SU-DHL-6 (cell line): Measurements from ENCODE around the gene HNRNPLL.

Experiments
- H2AFZ ChIP-seq: fragments of 200-600 bp; sonication (generic); 2 replicates; pipeline ENCODE4 v1.6.1; 2014; ENCODE audit warnings: low read depth, mild to moderate bottlenecking, moderate library complexity, mixed read lengths, antibody characterized with exemption, low read length; ENCODE audit not compliant: severe bottlenecking
- H3F3A ChIP-seq: fragments of 200-600 bp; shearing (Covaris generic); 2 replicates; pipeline ENCODE4 v1.6.0; 2016; ENCODE audit warnings: antibody characterized with exemption, mild to moderate bottlenecking; ENCODE audit not compliant: insufficient read depth
- H3K27ac ChIP-seq: fragments of 200-600 bp; sonication (generic); 2 replicates; pipeline ENCODE4 v1.5.1; 2016; ENCODE audit warnings: low read depth, mild to moderate bottlenecking, low read length, moderate library complexity, mixed read lengths
- H3K27me3 ChIP-seq: fragments of 200-600 bp; sonication (generic), shearing (Covaris generic); 2 replicates; pipeline ENCODE4 v1.6.0; 2014; ENCODE audit warnings: mild to moderate bottlenecking, low read length
- H3K36me3 ChIP-seq: fragments of 200-600 bp; sonication (generic); 2 replicates; pipeline ENCODE4 v1.6.1; 2014; ENCODE audit warnings: mild to moderate bottlenecking, low read length, mixed read lengths
- H3K4me2 ChIP-seq: fragments of 300-600, 200-600 bp; shearing (Covaris generic), sonication (generic); 2 replicates; pipeline ENCODE4 v1.6.0; 2014; ENCODE audit warnings: low read length, low read depth, mild to moderate bottlenecking; ENCODE audit not compliant: poor library complexity, severe bottlenecking
- H3K4me3 ChIP-seq: fragments of 200-600 bp; sonication (generic); 2 replicates; pipeline ENCODE4 v1.5.1; 2014; ENCODE audit warnings: antibody characterized with exemption, low read length, mild to moderate bottlenecking, mixed read lengths; ENCODE audit not compliant: insufficient read depth, poor library complexity, severe bottlenecking
- H3K79me2 ChIP-seq: fragments of 200-600 bp; sonication (generic); 2 replicates; pipeline ENCODE4 v1.6.1; 2014; ENCODE audit warnings: mild to moderate bottlenecking, low read length, moderate library complexity; ENCODE audit not compliant: insufficient read depth
- H3K9ac ChIP-seq: fragments of 200-600 bp; sonication (generic); 2 replicates; pipeline ENCODE4 v1.7.0; 2014; ENCODE audit warnings: mild to moderate bottlenecking, low read length
- H3K9me2 ChIP-seq: fragments of 200-600 bp; sonication (generic); replicated peaks from 2 replicates; pipeline ENCODE4 v1.6.1; 2014; ENCODE audit warnings: low read length; ENCODE audit not compliant: insufficient read depth
- H3K9me3 ChIP-seq: fragments of 200-600 bp; sonication (generic); 2 replicates; pipeline ENCODE4 v1.6.1; 2014; ENCODE audit warnings: low read length, mixed read lengths; ENCODE audit not compliant: insufficient read depth
- H4K20me1 ChIP-seq: fragments of 200-600 bp; sonication (generic); 2 replicates; pipeline ENCODE4 v1.6.1; 2014; ENCODE audit warnings: low read depth, mild to moderate bottlenecking, antibody characterized with exemption, low read length, moderate library complexity, mixed read lengths
- EZH2phosphoT487 ChIP-seq: fragments of 200-600 bp; sonication (generic), shearing (Covaris generic); conservative IDR thresholded peaks from 2 replicates; pipeline ENCODE4 v1.6.1; 2018; ENCODE audit warnings: mild to moderate bottlenecking, antibody characterized with exemption, low read length, moderate library complexity, mixed read lengths
- TF ChIP-seq, protein P1 (sequence below): fragments of 200-600 bp; sonication (generic); IDR thresholded peaks from one replicate; pipeline ENCODE4 v1.5.1; 2017; ENCODE audit warnings: antibody characterized with exemption, mild to moderate bottlenecking, low read length, moderate library complexity; ENCODE audit not compliant: insufficient read depth, poor library complexity, severe bottlenecking

The HNRNPLL gene

GRCh38 chr2:38560092-38560491 lies 42.6 kb downstream of the HNRNPLL start:
- no peak overlapping the region for H3K9ac ChIP-seq
- no peak for TF ChIP-seq EZH2phosphoT487
- TF ChIP-seq, protein P1, sequence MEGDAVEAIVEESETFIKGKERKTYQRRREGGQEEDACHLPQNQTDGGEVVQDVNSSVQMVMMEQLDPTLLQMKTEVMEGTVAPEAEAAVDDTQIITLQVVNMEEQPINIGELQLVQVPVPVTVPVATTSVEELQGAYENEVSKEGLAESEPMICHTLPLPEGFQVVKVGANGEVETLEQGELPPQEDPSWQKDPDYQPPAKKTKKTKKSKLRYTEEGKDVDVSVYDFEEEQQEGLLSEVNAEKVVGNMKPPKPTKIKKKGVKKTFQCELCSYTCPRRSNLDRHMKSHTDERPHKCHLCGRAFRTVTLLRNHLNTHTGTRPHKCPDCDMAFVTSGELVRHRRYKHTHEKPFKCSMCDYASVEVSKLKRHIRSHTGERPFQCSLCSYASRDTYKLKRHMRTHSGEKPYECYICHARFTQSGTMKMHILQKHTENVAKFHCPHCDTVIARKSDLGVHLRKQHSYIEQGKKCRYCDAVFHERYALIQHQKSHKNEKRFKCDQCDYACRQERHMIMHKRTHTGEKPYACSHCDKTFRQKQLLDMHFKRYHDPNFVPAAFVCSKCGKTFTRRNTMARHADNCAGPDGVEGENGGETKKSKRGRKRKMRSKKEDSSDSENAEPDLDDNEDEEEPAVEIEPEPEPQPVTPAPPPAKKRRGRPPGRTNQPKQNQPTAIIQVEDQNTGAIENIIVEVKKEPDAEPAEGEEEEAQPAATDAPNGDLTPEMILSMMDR: no peak
- no peak overlapping the region for H3K4me2 ChIP-seq
- no peak overlapping the region for H3K4me3 ChIP-seq
- no peak overlapping the region for H3K27ac ChIP-seq
- H3K9me2 ChIP-seq: no peaks in the 10 kb centered on the region
- H2AFZ ChIP-seq: no peak overlapping the region
- no peaks in the 10 kb centered on the region for H3K9me3 ChIP-seq
- no peaks in the 10 kb centered on the region for H3F3A ChIP-seq
- H4K20me1 ChIP-seq: no peaks in the 10 kb centered on the region
- H3K36me3 ChIP-seq: no peaks in the 10 kb centered on the region
- H3K79me2 ChIP-seq: no peaks in the 10 kb centered on the region
- H3K27me3 ChIP-seq: no peaks in the 10 kb centered on the region

DNA sequence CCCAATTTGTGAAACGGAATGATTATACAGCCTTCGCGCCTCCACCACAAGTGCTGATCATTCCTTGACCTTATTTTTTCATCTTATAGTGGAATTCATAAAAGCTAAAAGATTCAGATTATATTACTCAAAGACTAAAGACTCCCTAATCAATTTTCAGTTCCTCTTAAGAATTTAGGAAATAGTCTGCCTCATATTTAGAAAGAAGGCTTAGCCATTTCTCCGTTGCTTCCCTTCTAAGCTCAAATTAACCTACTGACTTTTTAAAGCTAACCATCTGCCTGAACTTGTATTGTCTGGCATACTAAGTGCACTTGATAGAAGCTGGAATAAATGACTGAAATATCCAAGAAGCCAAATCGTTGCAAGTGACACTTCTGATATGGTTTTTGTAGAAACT lies 44.7 kb downstream of the HNRNPLL start:
- H3K4me3 ChIP-seq: no peak overlapping the region
- no peak overlapping the region for H3K4me2 ChIP-seq
- no peaks in the 10 kb centered on the region for H3F3A ChIP-seq
- H3K9me3 ChIP-seq: no peaks in the 10 kb centered on the region
- H3K27me3 ChIP-seq: no peaks in the 10 kb centered on the region
- no peaks in the 10 kb centered on the region for H3K79me2 ChIP-seq
- no peaks in the 10 kb centered on the region for H4K20me1 ChIP-seq
- H2AFZ ChIP-seq: no peak overlapping the region
- TF ChIP-seq EZH2phosphoT487: no peak
- TF ChIP-seq, protein P1: no peak
- H3K9ac ChIP-seq: no peak overlapping the region
- H3K36me3 ChIP-seq: no peaks in the 10 kb centered on the region
- H3K9me2 ChIP-seq: no peaks in the 10 kb centered on the region
- H3K27ac ChIP-seq: no peak overlapping the region

DNA sequence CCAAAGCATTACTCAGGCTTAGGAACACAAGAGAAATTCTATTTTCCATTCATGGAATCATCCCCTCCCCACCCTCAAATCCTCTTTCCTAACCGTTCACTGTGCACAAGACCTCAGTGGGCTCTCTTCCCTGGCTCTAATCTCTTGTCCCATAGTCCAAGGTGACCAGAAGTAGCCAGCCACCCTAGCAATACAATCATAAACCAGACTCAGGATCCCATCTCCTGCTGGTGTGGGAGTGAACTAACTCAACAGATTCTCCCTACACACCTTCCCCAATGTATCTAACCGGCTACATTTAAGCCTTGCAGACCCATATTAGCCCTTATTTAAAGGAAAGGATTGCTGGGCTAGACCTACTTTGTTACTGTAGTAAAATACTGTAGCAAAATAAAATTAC lies 45.5 kb downstream of the HNRNPLL start:
- no peak overlapping the region for H3K9ac ChIP-seq
- H4K20me1 ChIP-seq: no peaks in the 10 kb centered on the region
- no peak overlapping the region for H3K27ac ChIP-seq
- no peak overlapping the region for H3K4me2 ChIP-seq
- H3F3A ChIP-seq: no peaks in the 10 kb centered on the region
- no peaks in the 10 kb centered on the region for H3K27me3 ChIP-seq
- H2AFZ ChIP-seq: no peak overlapping the region
- TF ChIP-seq, protein P1: no peak
- TF ChIP-seq EZH2phosphoT487: no peak
- H3K9me3 ChIP-seq: no peaks in the 10 kb centered on the region
- no peak overlapping the region for H3K4me3 ChIP-seq
- H3K36me3 ChIP-seq: no peaks in the 10 kb centered on the region
- H3K9me2 ChIP-seq: no peaks in the 10 kb centered on the region
- no peaks in the 10 kb centered on the region for H3K79me2 ChIP-seq
